Peyer's patch (tissue), 4 donors: Measurements from ENCODE around the gene DPYSL5. TPM values are rescaled to one million over a fixed set of nuclear protein-coding genes. Genes with fewer than 3 reads are reported as not detected.
A peak's percentile ranks its signal among the peaks of the same experiment; 100 is the strongest.

Source experiments
- DNase-seq, 3 donors: peaks; one replicate each; pipeline ENCODE4 v3.0.0-alpha.2; 2017 to 2019
- H3K27ac ChIP-seq, 4 donors: fragments of 200-600 bp; sonication (generic); one replicate each; pipeline ENCODE4 v1.5.1; 2016 to 2019
- H3K27me3 ChIP-seq, 2 donors: fragments of 200-600 bp; sonication (generic); one replicate each; pipeline ENCODE4 v1.5.1; 2019
- H3K36me3 ChIP-seq, 3 donors: fragments of 200-600 bp; sonication (generic); one replicate each; pipeline ENCODE4 v1.5.1; 2016 to 2019
- H3K4me1 ChIP-seq, 4 donors: fragments of 200-600 bp; sonication (generic); one replicate each; pipeline ENCODE4 v1.5.1; 2016 to 2019
- H3K4me3 ChIP-seq, 4 donors: fragments of 200-600 bp; sonication (generic); 1 replicate in 3 of 4; 2 replicates in 1 of 4; pipeline ENCODE4 v1.5.1; 2016 to 2019; ENCODE audit warnings: mild to moderate bottlenecking in 1 of 4
- H3K9me3 ChIP-seq, 4 donors: fragments of 200-600 bp; sonication (generic); one replicate each; pipeline ENCODE4 v1.5.1; 2016 to 2019; ENCODE audit warnings: mild to moderate bottlenecking in 1 of 4
- CTCF ChIP-seq, 6 experiments: fragments of 450-650 bp in 4 of 6; fragments of 200-600 bp in 2 of 6; sonication (generic) in 1 of 6; IDR thresholded peaks; one replicate each; pipeline ENCODE4 v1.5.1; 2017 to 2019; ENCODE audit warnings: antibody characterized with exemption in 6 of 6, mild to moderate bottlenecking in 3 of 6, moderate library complexity in 1 of 6
- POLR2A ChIP-seq, 2 donors: fragments of 450-650 bp; IDR thresholded peaks; one replicate each; pipeline ENCODE4 v1.5.1; 2017; ENCODE audit warnings: antibody characterized with exemption in 2 of 2, mild to moderate bottlenecking in 2 of 2, moderate library complexity in 2 of 2
- total RNA-seq, 4 donors: library from RNA; depleted of rRNA; stranded (reverse); fragments of >200 nt; gene quantifications; one replicate each; pipeline ENCODE4 v1.1.0, GENCODE V29; 2016

DPYSL5 gene
- total RNA-seq, 4 donors from 2014 or later, result 0.13 to 0.83 TPM; not detected in 2

- H3K36me3 ChIP-seq, result no peaks in the 10 kb centered on the region
- no peaks in the 10 kb centered on the region for H3K9me3 ChIP-seq
- no peak overlapping the region for H3K27ac ChIP-seq
- no peak for TF ChIP-seq POLR2A (IDR thresholded peaks at IDR 0.05)
- no peak for TF ChIP-seq CTCF (IDR thresholded peaks at IDR 0.05)
- no peaks in the 10 kb centered on the region for H3K27me3 ChIP-seq
- H3K4me3 ChIP-seq, result no peak overlapping the region
- DNase-seq, result no peak
- H3K4me1 ChIP-seq, result peaks cover 0 to 3% (median 0%) of the 10 kb centered on the region in 4 donors
These were observed 116.7 kb downstream of the DPYSL5 start for GRCh38 chr2:26964446-26965130.

- Histone ChIP-seq H3K9me3 (no peaks in the 10 kb centered on the region), H3K27me3 (no peaks in the 10 kb centered on the region), H3K4me1 (peaks cover 0 to 19% (median 0%) of the 10 kb centered on the region in 4 donors), H3K27ac (no peak overlapping the region), H3K4me3 (no peak overlapping the region), H3K36me3 (no peaks in the 10 kb centered on the region)
- no peak for TF ChIP-seq POLR2A (IDR thresholded peaks at IDR 0.05)
- no peak for TF ChIP-seq CTCF (IDR thresholded peaks at IDR 0.05)
- no peak for DNase-seq
These were observed 120.1 kb downstream of the DPYSL5 start for GRCh38 chr2:26968001-26968400.

- H3K4me1 ChIP-seq, result peaks cover 0 to 19% (median 0%) of the 10 kb centered on the region in 4 donors
- DNase-seq, result no peak
- H3K36me3 ChIP-seq, result no peaks in the 10 kb centered on the region
- no peak overlapping the region for H3K27ac ChIP-seq
- no peak overlapping the region for H3K4me3 ChIP-seq
- no peaks in the 10 kb centered on the region for H3K9me3 ChIP-seq
- TF ChIP-seq CTCF (IDR thresholded peaks at IDR 0.05) (no peak), POLR2A (IDR thresholded peaks at IDR 0.05) (no peak)
- no peaks in the 10 kb centered on the region for H3K27me3 ChIP-seq
These were observed 121.3 kb downstream of the DPYSL5 start for GRCh38 chr2:26969077-26969844.

GRCh38 chr2:26970244-26970927, 122.5 kb downstream of the DPYSL5 start, which contains the start of gene MAPRE3:
Gene MAPRE3, plus strand, starts transcription at chr2:26970637. Its CDS starts 51,582 bp downstream, at chr2:27022219.
- H3K9me3 ChIP-seq, result no peaks in the 10 kb centered on the region
- no peaks in the 10 kb centered on the region for H3K36me3 ChIP-seq
- DNase-seq, result peak; percentile 71 to 89 (median 79)
- TF ChIP-seq POLR2A (IDR thresholded peaks at IDR 0.05) (no peak), CTCF (IDR thresholded peaks at IDR 0.05) (no peak)
- peak within 1 kb of the TSS; percentile 75 to 86 (median 80) for H3K4me3 ChIP-seq
- H3K27ac ChIP-seq, result peak within 1 kb of the TSS; percentile 37 to 76 (median 53)
- no peaks in the 10 kb centered on the region for H3K27me3 ChIP-seq
- peaks cover 0 to 19% (median 0%) of the 10 kb centered on the region in 4 donors for H3K4me1 ChIP-seq

GRCh38 chr2:26970928-26971627, 123.1 kb downstream of the DPYSL5 start:
- Histone ChIP-seq H3K4me3 (peak overlapping the region; percentile 75 to 86 (median 80)), H3K9me3 (no peaks in the 10 kb centered on the region), H3K4me1 (peaks cover 0 to 19% (median 0%) of the 10 kb centered on the region in 4 donors), H3K27ac (peak overlapping the region; percentile 37 to 76 (median 53)), H3K27me3 (no peaks in the 10 kb centered on the region), H3K36me3 (no peaks in the 10 kb centered on the region)
- DNase-seq, result no peak
- no peak for TF ChIP-seq POLR2A (IDR thresholded peaks at IDR 0.05)
- TF ChIP-seq CTCF (IDR thresholded peaks at IDR 0.05), result no peak
